ENCODE measurements around the gene RBM34.
"Not testable (repeated sequence)": the region's sequence is repeated elsewhere in the genome, so short reads cannot be mapped to it uniquely, and the experiment has no call there.

Gene RBM34

GRCh38 chr1:235160957-235161684 is at the start of gene RBM34:
RBM34 (minus strand) TSS chr1:235161250; CDS start chr1:235161226, 24 bp downstream.
- peak; percentile 70 for DNase-seq (ENCODE audit: extremely low read depth, low read depth)
- peak; percentile 20 for TF ChIP-seq CTCF (IDR thresholded peaks at IDR 0.05; ENCODE audit: low read depth, low read length)

GRCh38 chr1:235207209-235207565 is 46.1 kb upstream of the RBM34 start:
- no peak for DNase-seq (ENCODE audit: extremely low read depth, low read depth)
- no peak for TF ChIP-seq CTCF (IDR thresholded peaks at IDR 0.05; ENCODE audit: low read depth, low read length)

GRCh38 chr1:235206533-235207208 is 45.6 kb upstream of the RBM34 start:
- TF ChIP-seq CTCF (IDR thresholded peaks at IDR 0.05; ENCODE audit: low read depth, low read length) = no peak
- no peak for DNase-seq (ENCODE audit: extremely low read depth, low read depth)

- DNase-seq (ENCODE audit: extremely low read depth, low read depth) = no peak
- TF ChIP-seq CTCF (IDR thresholded peaks at IDR 0.05; ENCODE audit: low read depth, low read length) = no peak
Measured at GRCh38 chr1:235205687-235206086, 44.6 kb upstream of the RBM34 start.

GRCh38 chr1:235203428-235203827 is 42.4 kb upstream of the RBM34 start:
- no peak for TF ChIP-seq CTCF (IDR thresholded peaks at IDR 0.05; ENCODE audit: low read depth, low read length)
- no peak for DNase-seq (ENCODE audit: extremely low read depth, low read depth)

- DNase-seq (ENCODE audit: extremely low read depth, low read depth) = not testable (repeated sequence)
Measured at GRCh38 chr1:235202447-235202846, 41.4 kb upstream of the RBM34 start.

GRCh38 chr1:235199441-235199840 is 38.4 kb upstream of the RBM34 start:
- peak; percentile 15 for DNase-seq (ENCODE audit: extremely low read depth, low read depth)
- peak; percentile 48 for TF ChIP-seq CTCF (IDR thresholded peaks at IDR 0.05; ENCODE audit: low read depth, low read length)

Measured in AG09319 (cell line).